Right kidney (tissue), 1 donor: ENCODE measurements around the gene ZFP92.
"Not testable (repeated sequence)": the region's sequence is repeated elsewhere in the genome, so short reads cannot be mapped to it uniquely, and the experiment has no call there.

Experiments used
- DNase-seq: peaks from one replicate; pipeline ENCODE4 v3.0.0-alpha.2; 2016

Gene ZFP92

GRCh38 chrX:153387345-153387744 is 23.9 kb upstream of the ZFP92 start:
- DNase-seq = no peak

- no peak for DNase-seq
These were observed 23.1 kb upstream of the ZFP92 start for GRCh38 chrX:153387987-153388721.

- DNase-seq = no peak
These were observed 22.4 kb upstream of the ZFP92 start for GRCh38 chrX:153388722-153389459.

GRCh38 chrX:153389460-153389768 is 21.9 kb upstream of the ZFP92 start:
- DNase-seq = not testable (repeated sequence)

DNA sequence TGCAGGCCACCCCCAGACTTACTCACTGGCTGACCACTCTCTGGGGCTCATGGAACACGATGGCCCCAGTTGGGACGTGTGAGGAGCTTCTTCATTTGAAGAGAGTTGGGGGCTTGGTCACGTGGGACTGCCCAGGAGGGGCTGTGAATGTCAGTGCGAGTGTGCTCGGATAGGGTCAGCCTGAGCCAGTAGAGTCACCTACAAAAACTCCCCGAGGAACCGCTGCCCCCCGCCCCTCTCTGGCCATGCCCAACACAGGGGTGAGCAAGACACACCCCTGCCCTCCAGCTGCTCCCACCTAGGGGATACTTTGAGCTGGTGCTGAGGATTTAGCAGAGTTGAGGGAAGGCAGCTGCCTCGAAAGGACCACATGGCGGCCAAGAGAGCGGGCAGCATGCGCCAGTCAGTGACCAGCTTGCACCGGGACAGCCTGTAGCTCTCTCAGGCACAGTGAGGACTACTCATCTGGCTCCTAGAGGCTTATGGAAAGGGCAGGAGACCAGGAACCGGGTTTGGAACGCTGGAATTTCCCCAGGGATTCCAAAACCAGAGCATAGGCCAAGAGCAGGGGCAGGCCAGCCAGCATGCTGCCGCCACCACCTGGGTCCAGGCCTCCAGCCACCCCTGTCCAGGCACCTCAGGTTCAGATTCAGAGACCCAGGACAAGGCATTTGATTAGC is 18.5 kb upstream of the ZFP92 start:
- no peak for DNase-seq

DNA sequence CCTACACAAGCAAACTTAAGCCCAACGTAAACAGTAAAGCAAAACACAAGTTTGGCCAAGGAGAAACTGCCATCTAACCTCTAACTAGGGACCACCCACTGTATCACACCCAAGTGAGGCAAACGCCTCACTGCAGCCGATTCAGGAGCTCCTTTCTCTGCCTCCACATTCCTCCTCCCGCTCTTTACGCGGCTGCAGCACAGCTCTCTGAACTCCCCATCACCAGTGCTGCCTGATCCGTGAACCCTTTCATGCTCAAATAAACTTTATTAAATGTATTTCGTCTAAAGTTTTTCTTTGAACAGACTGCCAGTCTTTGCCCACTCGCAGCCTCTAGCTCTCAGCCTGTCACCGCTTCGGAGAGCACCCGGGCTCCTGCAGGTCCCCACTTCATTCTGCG is 16.7 kb upstream of the ZFP92 start:
- DNase-seq = no peak

DNA sequence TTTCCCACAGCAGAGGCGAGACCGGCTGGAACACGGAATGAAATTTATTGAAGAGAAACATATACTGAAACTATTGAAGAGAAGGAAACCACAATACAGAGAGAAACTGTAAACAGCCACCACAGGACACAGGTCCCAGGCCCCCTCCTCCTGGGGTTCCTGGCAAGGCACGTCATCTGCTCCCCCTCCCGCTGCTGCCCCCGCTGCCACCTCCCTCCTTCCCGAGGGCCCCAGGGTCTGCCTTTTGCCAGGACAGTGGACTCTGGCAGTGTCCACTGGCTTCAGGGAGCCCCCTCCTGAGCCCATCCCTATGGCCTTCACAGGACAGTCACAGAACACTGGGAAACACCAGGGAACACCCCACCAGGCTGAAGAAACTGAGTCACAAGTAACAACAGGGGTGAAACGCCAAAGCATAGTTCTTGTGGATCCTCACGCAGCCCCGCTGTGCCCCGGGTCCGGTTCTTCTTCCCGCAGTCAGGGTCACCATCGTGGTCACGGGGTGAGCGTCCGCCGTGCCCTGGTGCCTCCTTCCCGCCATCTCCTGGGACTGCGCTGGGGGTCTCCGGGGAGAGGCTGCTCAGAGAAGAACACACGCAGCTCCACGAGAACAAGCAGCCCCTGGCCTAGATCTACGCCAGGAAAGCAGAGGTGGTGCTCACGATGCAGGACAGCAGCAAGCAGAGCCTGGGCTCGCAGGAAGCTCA is 15.5 kb upstream of the ZFP92 start:
- DNase-seq = no peak

GRCh38 chrX:153396320-153397195 is 14.7 kb upstream of the ZFP92 start:
- no peak for DNase-seq

- DNase-seq = no peak
These were observed 13.9 kb upstream of the ZFP92 start for GRCh38 chrX:153397256-153397960.

GRCh38 chrX:153398275-153398960 is 12.9 kb upstream of the ZFP92 start:
- DNase-seq = no peak

- DNase-seq = no peak
These were observed 10.8 kb upstream of the ZFP92 start for GRCh38 chrX:153400146-153401132.

DNA sequence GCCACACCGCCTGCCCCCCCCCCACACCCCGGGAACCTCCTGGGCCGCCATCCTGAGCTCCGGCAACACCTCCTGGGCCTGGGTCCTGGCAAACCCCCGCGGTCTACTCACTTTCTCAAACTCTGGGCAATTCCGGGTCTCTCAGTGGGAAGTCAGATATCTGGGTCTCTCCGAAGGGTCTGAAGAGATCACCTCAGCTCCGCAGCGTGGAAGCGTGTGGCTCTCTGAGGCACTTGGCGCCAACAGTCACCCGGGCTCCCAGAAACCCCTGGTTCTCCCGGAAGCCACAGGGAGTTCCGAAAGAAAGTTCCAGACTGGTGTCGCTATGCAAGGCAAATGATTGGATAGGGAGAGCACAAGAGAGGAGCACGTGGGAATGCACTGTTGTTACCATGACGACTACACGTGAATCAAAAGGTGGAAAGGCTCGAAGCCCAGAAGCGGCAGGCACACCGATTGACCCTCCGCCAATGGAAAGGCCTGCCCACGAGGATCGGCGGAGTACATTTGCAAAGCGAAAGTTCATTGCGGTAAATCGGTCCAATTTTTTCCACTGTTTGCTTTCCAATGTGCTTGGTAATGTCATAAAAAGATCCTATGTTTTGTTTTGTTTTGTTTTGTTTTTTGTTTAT is 10.0 kb upstream of the ZFP92 start, which contains the start of gene PNMA6E:
Gene PNMA6E (minus strand): TSS at position 218 of the 632 bp plus-strand sequence. CDS start 2,501 bp downstream, outside the sequence.
- DNase-seq = no peak

DNA sequence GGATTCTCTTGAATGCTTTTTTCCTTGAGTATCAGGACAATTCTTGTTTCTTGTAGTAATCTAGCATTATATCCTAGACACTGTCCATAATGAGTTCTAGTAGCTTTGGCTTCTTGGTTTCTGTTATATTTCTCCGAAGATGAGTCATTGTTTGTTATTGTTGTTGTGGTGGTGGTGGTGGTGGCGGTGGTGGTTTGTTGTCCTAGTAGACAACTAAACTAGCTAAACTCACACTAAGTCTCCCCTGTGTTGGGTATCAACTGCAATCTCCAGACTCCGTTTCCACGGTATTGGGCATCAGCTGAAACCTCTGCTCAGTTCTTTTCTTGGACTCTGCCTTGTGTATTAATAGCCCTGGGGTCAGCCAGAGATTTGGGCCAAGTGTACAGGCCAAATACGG is 6.9 kb upstream of the ZFP92 start:
- not testable (repeated sequence) for DNase-seq

DNA sequence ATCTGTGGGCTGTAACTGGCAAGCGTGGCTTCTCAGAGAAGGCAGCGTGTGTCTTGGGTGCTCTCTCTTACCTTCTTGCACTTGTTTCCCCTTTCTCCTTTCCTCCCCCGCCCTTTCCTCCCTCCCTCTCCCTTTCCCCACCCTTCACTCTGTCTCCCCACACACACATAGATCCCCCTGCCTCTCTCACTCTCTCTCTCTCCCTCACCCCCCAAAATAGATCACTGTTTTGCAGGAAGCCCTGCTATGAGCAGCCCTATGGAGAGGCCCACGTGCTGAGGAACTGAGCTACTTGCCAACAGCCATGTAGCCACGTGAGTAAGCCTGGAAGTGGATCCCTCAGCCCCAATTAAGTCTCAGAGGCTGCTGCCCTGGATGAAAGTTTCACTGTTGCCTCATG is 5.8 kb upstream of the ZFP92 start:
- no peak for DNase-seq

GRCh38 chrX:153406011-153406410 is 5.3 kb upstream of the ZFP92 start:
- no peak for DNase-seq

GRCh38 chrX:153406903-153407302 is 4.4 kb upstream of the ZFP92 start:
- no peak for DNase-seq

DNA sequence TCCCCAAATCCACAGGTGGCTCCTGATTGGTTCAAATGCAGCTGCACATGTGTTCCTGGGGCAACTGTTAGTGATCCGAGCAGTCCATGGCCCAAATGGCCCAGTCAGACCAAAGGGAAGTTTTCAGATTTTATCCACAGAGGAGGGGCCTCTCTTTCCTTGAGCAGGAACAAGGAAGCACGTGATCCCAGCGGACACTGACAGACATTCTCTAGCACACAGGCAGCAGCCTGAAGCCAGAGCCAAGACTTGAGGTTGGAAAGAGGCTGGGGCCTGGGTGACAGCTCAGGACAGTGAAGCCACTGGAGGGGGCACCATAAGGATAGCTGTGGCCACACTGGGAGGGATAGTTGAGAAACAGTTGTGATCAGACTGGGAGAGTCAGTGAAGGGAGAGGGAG is 3.5 kb upstream of the ZFP92 start:
- no peak for DNase-seq

DNA sequence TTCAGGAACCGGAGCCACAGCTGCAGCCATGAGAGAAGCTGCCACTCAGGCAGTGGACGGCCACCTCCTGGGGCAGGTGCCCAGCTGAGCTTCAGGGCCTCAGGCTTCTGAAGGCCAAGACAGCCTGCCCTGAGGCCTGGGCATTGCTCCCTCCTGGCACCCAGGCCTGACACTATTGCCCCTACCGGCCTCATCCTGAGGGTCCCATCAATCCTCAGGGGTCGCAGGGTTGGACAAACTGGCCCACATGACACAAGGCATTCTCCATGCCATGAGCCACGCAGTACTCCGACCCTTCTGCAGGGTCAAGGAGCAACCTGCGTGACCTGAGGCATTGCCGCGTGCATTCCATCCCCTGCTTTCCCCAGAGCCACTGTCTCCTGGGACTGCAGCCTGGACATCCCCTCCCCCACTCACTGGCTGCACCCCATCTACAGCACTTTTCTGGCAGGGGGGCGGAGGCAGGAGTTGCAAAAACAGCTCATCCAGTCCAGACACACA is 3.0 kb upstream of the ZFP92 start:
- DNase-seq = no peak
